Measurements from ENCODE around the gene CD320.
"Not testable (repeated sequence)": the region's sequence is repeated elsewhere in the genome, so short reads cannot be mapped to it uniquely, and the experiment has no call there.

Gene CD320

DNA sequence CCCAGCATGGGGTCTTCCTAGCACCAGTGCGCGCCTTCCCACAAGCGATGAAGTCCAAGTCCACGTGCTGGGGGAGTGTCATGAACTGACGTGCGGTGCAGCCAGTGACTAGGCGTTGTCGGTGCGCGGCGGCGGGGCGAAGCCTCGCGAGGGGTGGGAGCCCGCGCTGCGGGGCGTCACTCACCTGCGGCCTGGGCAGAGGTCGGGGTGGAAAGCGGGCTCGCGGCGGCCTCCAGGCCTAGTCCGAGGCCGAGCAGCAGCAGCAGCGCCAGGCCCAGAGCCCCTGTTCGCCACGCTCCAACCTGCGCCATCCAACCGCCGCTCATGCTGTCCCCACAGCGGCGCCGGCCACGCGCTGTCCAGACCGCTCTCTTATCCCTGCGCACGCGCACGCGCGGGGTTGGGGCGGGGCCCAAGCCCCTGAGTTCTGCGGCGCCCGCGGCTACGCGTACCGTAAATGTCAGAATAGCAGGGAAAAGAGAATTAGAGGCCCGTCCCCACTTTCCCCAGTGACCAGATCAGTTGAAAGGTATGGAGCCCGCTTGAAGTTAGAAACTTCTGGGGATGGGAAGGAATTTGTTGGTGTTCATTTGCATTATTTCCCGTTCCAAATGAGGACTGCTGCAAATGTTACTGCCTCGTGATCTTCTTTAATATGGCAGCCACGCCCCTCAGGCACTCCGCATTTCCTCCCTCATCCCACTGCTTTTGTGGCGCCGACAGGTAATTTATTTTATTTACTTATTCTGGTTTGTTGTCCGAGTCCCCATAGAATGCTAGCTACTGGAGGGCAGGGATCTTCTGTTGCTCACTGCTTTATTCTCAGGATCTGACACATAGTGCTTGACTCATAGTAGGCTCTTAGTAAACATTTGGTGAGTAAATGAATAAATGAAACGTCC is at the start of gene CD320:
CD320 (minus strand) TSS at position 394 of the 902 bp plus-strand sequence; CDS start at position 326, 68 bp downstream.
- peak; percentile 96 for DNase-seq (ENCODE audit: low spot score)

DNA sequence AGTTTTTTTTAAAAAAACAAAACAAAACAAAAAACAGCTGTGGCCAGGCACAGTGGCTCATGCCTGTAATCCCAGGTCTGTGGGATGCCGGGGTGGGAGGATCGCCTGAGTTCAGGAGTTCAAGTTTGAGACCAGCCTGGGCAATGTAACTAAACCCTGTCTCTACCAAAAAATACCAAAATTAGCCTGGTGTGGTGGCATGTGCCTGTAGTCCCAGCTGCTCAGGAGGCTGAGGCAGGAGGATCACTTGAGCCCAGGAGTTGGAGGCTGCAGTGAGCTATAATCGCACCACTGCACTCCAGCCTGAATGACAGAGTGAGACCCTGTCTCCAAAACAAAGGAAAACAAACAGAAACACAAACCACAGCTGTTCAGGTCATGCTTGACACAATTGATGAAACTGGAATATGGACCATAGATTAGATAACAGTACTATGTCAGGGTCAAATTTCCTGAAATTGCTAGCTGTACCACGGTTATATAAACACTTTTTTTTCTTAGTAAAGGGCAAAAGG is 48.9 kb upstream of the CD320 start:
- DNase-seq (ENCODE audit: low spot score), result no peak

DNA sequence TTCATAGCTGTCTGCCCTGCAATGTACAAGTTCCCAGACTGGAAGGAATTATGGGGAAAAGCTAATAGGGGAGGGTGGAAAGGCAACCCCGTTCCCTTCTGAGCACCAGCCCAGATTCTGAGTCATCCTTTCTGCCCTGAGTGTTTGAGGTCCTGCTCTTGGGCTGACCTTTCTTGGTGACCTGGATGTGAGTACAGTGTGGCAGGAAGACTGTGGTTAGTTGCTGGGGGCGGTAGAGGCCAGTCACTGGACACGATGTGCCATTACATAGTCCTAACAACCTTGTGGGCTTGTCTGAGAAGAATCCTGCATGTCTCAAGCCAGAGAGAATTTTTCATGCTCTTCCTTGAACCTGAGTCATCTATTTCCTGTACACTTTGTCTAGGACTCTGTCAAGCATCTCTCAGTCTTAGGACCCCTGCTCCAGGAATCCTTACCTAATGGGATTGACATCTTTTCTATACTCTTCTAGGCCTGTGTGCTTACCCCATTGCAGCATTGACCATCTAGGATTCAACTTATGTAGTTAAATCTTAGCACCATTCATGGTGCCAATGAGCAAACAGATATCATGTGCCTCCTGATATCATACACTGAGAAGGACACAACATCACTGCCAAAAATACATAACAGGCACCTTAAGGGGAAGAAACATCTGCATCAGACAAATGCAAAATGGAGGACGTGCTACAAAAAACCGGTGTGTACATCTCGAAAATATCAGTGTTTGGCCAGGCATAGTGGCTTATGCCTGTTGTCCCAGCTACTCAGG is 47.7 kb upstream of the CD320 start:
- DNase-seq (ENCODE audit: low spot score), result no peak

DNA sequence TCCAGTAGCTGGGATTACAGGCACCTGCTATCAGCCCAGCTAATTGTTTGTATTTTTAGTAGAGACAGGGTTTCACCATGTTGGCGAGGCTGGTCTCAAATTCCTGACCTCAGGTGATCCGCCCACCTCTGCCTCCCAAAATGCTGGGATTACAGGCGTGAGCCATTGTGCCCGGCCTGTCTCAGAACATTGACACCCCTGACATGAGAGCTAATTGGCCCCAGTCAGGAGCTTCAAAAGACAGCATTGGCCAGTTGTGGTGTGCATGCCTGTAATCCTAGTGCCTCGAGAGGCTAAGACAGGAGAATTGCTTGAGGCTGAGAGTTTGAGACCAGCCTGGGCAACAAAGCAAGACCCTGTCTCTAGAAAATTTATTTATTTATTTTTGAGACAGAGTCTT is 44.7 kb upstream of the CD320 start:
- not testable (repeated sequence) for DNase-seq (ENCODE audit: low spot score)

DNA sequence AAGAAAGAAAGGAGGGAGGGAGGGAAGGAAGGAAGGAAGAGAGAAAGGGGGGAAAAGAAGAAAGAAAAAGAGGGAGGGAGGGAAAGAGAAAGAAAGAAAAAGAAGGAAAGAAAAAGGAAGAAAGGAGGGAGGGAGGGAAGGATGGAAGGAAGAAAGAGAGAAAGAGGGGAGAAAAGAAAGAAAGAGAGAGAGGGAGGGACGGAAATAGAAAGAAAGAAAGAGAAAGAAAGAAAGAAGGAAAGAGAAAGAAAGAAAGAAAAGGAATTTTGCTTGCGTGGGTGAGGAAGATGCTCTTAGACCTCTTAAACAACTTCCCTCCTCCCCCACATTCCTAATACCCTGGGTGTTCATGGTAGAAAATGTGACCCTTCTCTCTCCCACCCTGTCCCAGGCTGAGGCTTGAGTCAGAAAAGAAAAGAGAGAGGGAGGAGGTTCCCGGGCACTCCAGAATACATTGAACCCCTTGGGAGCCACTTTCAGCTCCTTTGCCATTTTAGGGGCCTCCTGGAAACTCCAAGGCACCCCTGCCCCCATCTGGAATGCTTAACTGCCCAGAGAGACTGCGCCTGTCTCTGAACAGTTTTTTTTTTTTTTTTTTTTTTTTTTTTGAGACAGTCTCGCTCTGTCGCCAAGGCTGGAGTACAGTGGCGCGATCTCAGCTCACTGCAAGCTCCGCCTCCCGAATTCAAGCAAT is 44.1 kb upstream of the CD320 start:
- DNase-seq (ENCODE audit: low spot score), result no peak

DNA sequence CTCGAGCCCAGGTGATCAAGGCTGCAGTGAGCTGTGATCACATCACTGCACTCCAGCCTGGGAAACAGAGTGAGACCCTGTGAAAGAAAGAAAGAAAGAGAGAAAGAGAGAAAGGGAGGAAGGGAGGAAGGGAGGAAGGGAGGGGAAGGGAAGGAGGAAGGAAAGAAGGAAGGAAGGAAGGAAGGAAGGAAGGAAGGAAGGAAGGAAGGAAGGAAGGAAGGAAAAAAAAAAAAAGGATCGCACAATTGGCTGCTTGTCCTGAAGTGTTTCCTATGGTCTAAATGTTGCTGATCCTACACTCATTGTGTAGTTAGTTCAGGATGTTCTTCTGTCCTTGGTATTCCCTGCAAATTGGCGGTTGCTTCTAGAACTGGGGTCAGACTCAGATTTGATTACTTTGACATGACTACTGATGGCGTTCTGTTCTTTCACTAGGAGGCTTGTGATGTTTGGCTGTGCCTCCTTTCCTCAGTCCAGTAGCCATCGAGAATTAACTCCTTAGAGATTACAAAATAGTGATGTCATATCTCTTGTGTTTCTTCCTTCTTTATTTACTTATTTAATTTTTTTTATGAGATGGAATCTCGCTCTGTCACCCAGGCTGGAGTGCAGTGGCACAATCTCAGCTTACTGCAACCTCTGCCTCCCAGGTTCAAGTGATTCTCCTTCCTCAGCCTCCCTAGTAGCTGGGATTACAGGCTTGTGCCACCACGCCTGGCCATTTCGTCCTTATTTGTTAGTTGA is 41.6 kb upstream of the CD320 start:
- DNase-seq (ENCODE audit: low spot score), result not testable (repeated sequence)

DNA sequence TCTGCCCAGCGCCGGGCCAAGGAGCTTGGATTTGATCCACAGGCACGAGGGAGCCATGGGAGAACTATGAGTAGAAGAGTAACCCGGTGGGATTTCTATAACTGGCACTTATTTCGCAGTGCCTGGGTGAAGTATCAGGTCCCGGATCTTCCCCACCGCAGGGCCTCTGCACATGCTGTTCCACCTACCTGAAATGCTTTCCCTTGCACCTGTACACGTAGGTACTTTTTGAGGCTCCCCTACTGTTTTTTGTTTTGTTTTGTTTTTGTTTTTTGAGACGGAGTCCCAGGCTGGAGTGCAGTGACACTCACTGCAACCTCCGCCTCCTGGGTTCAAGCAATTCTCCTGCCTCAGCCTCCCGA is 35.3 kb upstream of the CD320 start:
- no peak for DNase-seq (ENCODE audit: low spot score)

DNA sequence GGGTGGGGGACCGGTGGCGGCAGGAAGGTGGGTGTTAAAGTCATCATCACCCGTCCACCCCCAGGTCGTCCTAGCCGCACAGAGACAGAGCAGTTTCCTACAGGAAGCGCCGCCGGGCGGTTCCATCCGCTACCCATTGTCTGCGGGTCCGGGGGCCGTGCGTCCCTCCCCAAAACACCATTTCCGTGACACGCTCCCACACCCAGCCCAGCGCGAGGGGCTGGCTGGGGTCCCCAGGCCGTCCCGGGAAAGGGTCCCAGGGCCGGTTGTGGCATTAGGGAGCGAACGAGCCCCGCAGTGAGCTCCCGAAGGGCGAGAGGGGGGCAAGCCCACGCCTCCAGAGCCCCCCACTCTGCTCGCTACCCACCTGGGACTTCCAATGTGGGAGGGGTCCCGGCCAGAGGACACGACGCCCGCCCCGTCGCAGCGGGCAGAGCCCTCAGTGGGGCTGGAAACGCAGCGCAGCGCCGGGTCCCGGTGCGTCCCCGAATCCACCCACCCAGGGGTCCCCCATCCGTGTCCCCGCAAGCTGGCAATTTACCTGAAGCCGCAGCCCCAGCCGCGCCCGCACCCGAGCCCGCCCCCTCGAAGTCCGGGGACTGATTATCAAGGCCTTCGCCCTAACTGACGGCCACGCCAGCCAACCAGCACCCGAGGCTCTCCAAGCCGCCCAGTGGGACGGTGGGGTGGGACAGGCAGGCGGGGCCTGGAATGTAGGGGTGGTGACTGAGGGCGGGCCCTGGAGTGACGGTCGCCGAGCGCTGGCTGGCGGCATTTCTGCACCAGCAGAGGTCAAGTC is 34.7 kb upstream of the CD320 start, which contains the start of gene KANK3:
KANK3 (minus strand) TSS at position 579 of the 799 bp plus-strand sequence. CDS start 5,434 bp downstream, outside the sequence.
- peak; percentile 99 for DNase-seq (ENCODE audit: low spot score)

DNA sequence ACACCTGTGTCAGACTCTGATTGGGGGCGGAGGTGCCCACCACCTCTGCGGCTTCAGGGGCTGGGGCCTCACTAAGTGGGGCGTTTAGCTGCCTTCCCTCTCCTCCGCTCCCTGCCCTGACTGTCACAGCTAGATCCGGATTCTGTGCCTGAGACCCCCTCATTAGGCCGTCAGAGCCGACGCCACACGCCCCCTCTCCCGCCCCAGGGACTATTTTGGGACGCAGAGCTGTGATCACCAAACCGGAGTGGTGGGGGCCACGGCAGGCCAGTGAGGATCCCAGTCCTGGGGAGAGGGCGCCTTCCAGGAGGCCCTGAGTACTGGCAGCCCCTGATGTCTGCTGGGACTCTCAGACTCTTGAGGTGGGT is 34.1 kb upstream of the CD320 start:
- DNase-seq (ENCODE audit: low spot score), result peak; percentile 4

DNA sequence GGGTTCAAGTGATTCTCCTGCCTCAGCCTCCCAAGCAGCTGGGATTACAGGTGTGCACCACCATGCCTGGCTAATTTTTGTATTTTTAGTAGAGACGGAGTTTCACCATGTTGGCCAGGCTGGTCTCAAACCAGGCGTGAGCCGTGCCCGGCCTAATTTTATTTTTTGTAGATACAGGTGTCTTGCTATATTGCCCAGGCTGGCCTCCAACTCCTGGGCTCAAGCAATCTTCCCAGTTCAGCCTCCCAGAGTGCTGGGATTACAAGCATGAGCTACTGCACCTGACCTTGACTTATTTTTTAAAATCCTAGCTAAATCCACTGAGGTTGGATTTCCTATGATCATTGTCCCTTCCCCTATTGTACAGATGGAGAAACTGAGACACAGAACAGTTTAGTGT is 33.3 kb upstream of the CD320 start:
- not testable (repeated sequence) for DNase-seq (ENCODE audit: low spot score)

DNA sequence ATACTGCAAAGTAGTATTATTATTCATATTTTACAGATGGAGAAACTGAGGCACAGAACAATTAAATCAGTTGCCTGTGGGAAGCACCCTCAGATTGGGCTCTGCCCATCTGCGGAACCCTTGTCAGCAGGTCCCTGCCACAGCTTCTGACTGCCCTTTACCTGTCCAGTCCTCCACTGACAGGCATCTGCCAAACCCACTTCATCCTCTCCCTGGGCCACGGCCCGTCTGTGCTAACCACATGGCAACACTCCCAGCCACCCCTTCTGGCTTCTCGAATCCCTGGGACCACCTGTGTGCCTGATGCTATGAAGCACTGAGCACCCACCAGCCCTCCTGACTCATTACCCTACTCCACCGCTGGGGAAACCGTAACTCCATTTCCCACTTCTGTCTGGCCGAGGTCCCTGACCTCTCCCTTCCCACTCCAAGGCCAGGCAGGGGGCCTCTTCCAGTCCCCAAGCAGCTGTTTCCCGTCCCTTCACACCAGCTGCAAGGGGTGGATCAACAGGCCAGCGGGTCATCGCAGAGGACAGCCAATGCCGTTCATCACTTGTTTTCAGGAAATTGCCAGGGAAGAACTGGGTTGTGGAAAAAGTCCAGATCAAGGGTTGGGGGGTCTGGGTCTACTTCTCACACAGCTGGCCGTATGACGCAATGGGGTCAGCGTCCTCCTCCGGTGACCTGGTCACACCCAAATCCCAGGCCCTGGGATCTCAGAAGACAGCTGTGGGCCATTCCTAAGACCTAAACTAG is 32.4 kb upstream of the CD320 start:
- peak; percentile 65 for DNase-seq (ENCODE audit: low spot score)

DNA sequence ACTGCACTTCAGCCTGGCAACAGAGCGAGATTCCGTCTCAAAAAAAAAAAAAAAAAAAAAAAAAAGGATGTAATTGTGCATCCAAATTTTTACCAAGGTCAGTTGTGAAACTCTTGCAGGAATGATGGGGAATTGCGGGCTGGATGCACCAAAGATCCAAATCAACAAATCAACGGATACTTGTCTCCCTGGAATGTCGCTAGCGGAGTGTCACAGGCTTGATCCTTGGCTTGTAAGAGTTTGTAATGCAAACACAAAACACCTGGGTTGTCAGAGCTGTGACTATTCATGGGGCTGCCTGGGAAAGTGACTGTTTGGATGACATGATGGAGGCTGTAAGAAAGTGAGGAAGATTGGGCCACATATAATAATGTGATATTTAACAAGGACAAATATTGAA is 30.7 kb upstream of the CD320 start:
- DNase-seq (ENCODE audit: low spot score), result no peak

DNA sequence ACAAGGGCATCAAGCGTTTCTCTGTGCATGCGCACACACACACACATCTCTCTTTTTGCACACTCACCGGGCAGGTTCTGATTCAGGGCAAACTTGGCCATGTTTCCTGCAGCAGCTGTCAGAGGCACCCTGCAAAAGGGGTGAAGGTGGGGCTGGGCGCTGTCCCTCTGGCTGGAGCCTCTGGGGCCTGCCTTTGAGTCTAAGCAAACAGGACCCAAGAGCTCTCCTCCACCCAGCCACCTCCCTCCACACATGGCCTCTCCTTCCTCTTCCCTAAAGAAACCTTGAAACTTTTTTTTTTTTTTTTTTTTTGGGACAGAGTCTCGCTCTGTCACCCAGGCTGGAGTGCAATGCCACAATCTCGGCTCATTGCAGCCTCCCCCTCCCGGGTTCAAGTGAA is 29.6 kb upstream of the CD320 start:
- no peak for DNase-seq (ENCODE audit: low spot score)

DNA sequence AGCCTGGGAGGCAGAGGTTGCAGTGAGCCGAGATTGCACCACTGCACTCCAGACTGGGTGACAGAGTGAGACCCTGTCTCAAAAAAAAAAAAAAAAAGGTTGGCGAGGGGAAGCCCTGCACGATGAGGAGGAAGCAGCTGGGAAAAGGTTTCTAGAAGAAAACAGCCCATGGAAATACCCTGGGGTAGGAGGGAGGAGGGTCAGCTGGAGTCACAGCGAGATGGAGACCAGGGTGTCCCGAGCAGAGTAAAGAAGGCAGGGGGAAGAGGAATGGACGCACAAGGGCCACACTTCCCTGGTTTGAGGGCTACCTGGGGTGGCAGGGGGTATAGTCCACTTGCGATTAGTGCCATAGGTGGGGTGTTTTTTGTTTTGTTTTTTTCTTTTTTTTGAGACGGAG is 28.5 kb upstream of the CD320 start:
- no peak for DNase-seq (ENCODE audit: low spot score)

DNA sequence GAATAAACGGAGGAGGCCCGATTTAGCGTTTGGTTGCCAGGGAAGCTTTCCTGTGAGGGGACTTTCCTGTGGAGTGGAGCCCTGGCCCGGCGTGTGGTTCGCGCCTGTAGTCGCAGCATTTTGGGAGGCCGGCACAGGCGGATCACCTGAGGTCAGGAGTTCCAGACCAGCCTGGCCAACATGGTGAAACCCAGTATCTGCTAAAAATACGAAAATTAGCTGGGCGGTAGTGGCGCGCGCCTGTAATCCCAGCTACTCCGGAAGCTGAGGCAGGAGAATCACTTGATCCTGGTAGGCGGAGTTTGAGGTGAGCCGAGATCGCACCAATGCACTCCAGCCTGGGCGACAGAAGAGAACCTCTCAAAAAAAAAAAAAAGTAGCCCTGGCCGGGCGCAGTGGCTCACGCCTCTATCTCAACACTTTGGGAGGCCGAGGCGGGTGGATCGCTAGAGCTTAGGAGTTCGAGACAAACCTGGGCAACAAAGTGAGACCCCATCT is 28.0 kb upstream of the CD320 start:
- no peak for DNase-seq (ENCODE audit: low spot score)

DNA sequence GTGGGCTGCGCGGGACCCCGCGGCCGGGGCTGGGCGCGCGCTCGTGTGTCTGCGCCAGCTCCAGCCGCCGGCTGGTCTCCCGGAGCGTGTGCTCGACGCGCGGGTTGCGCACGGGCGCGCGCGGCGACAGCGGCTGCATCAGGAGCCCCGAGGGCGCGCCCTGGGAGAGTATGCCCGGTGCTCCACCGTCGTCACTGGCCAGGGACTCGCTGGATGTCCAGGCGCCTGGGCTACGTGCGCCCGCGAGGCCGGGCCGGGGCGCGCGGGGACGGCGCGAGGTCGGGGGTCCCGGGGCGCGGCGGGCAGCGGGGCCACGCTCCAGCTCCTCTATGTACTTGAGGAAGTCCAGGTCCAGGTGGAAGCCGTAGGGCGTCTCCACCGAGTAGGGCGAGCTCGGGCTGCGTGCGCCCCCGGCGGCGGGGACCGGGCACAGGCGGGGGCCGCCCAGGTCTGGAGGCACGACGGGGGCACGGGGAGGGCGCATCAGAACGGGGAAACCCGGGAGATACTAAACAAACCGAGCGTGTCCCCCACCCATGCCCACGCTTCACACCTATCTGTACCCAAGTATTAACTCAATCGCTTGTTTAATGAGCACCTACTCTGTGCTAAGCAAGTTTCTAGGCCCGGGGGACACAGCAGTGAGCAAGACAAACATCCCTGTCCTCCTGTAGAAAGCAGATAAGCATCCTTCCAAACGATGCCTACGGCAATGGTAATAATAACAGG is 27.3 kb upstream of the CD320 start:
- DNase-seq (ENCODE audit: low spot score), result no peak

DNA sequence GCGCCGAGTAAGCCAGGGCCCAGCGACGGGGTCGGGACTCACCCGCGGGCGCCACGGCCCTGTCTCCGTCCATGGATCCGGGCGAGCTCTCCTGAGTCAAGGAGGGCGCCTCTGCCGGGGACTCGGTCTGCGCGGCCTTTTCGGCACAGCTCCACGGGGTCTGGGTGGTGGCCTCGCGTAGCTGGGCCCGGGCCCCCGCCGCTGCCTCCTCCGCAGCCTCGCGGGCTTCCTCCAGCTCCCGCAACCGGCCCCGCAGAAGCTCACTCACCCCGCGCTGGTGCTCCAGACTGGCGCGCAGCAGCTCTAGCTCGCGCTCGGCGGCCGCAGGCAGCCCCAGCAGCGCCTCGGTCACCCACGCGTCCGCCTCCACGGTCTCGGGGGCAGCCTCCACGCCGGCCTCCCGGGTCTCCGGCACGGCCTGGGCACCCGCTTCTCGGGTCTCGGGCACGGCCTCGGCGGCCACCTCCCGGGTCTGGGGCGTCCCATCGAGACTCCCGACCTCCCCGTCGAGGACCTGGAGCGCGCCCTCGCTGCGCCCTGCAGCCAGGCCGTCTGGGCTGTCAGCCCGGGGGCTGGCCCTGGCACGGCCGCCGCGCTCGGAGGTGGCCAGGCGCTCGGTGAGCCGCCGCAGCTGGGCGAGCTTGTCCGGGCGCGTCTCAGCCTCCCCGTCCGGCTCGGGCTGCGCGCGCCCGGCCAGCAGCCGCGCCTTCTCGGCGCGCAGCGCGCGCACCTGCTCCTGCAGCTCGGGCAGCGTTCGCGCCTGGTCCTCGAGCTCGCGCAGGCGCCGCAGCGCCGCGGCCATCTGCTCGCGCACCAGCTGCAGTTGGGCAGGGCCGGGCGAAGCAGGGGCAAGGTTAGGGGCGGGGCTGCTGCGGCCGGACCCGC is 26.5 kb upstream of the CD320 start:
- DNase-seq (ENCODE audit: low spot score), result peak; percentile 93
